Smooth muscle cell of the brain vasculature (primary cell): Measurements from ENCODE around the gene MAPKAP1.

Source experiments
- DNase-seq: peaks from one replicate; pipeline ENCODE4 v3.0.0-alpha.2; 2012; ENCODE audit warnings: low read depth, low spot score

MAPKAP1 gene

DNA sequence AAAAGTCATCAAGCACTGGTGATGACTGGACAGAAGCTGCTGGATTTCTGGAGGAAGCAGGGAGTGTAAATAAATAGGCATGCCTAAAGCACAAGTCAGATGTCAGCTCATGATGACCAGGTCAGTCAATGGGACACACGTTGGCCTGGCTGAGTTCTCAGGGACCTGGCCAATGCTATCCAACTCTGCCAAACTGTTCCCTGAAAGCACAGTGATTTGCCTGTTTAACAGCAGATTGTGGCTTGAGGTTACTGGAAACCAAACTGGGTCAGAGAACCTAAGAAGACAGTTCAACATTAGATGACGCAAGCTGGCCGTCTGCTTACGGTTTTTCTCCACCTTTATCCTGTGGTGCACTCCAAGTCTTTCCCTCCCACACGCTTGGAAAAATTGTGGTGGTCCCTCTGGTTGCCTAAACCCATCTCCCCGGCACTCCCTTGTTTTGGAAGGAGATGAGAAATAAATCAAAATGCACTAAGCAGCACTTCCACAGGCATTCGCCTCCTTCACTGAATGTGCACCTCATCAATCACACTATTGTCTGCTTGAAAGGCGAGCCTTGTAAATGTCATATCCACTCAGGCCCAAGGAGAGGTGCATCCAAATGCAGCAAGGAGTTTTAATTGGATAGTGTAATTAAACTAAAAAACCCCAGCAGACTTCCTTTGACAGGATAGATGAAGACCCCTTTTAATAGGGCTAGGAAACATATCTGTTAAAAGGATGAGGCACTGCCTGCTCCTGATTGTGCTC lies 245.9 kb downstream of the MAPKAP1 start:
- no peak for DNase-seq

DNA sequence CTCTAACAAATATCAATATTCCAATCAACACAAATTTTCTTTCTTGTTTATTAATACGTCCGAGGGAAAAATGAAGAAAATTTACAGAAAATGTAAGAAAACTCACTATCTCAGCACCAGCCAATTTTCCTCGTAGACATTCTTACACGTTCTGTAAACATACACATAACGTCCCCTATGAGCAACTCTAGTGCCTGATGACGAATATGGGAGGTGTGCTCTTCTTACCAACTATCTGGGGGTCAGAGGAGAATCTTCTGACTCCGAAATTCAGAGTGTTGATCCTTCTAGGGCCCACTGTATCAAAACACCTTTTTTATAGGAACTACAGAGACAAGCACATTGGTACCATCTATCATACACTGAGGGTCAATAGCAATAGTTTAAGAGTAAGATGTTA lies 246.7 kb downstream of the MAPKAP1 start:
- DNase-seq: no peak

DNA sequence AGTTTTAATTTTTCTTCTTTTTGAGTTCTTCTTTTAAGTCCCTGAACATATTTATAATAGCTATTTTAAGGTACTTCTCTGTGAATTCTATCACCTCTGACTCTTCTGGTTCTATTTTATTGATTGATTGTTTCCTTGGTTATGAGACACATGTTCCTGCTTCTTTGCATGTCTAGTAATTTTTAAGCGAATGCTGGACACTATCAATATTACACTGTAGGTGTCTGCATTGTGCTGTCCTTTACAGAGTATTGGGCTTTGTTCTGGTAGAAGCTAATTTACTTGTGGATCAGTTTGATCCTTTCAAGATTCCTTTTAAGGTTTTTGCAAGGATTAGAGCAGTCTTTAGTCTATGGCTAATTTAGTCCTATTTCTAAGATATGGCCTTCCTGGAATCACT lies 249.7 kb downstream of the MAPKAP1 start:
- DNase-seq: no peak

DNA sequence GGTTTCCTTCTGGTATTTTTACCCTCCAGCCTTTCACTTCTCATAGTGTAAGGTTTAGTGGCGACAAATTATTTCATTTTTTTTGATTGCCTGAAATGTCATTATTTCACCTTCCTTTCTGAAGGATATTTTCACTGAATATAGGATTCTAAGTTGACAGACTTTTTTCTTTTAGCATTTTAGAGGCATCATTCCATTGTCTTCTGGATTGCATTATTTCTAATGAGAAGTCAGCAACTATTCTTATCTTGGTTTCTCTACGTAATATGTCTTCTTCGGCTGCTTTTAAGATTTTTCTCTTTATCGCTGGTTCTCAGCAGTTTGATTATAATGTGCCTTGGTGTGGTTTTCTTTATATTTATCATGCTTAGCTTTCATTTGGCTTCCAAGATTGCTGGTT lies 251.1 kb downstream of the MAPKAP1 start:
- DNase-seq: no peak

DNA sequence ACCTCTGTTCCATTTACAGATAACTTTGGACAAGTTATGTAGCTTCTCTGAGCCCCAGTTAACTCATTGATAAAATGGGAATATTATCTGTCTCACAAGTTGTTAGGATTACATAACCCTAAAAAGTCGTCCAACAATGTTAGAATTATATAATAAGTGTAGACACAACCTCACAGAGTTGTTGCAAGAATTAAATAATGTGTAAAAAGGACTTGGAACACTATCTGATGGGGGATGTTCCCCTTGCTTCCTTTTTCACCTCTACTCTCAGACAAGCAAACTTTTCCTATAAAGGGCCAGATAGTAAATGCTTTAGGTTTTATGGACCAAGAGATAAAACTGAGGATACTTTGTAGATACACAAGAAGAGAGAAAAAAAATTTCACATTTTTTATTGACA lies 251.9 kb downstream of the MAPKAP1 start:
- no peak for DNase-seq

DNA sequence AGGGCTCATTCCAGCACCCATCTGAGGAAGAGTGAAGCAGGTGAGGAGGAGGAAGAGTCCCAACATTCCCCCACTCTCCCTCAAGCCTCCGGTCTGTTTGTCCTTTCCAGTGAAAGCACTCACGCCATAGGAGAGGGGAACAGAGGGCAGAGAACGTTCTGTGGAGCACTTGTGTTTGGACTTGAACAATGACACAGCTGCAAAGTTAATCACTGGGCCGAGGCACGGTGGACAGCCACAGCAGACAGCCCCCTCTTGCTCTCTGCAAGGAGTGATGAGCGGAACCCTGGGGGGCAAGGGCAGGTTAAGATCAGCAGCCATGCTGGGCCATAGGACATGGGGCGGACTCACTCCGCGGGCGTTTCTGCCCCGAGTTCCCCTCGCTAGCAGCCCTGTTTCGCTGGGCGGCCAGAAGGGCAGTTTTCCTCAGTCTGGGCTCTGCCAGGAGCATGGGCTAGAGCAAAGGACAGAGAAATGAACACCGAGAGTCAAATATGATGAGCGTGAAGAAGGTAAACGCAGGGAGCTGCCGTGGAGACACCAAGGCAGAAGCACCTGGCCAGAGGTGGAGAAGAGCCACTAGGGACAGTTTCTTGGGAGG lies 259.7 kb downstream of the MAPKAP1 start:
- no peak for DNase-seq

DNA sequence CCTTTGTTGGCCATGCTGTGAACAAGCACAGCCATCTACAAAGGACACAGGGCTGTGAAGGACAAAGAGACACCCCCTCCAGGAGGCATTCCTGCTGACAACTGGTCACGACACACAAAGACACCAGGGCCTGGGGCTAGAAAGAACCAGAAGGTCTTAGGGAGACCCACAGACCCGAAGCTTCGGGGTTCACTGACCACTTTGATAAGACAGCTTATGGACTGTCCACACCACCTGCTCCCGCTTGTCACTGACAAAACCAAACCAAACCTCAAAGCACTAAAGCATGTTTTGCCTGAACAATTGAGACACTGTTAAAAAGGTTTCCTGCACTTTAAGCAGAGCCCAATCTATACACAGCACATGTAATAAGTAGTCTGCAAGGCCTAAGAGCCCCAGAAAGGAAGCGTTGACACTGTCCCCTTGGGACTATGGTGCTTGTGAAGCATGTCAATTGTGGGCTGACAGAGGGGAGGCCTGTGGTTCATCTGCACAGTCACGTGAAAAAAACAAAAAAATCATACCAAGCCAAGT lies 260.4 kb downstream of the MAPKAP1 start:
- no peak for DNase-seq

DNA sequence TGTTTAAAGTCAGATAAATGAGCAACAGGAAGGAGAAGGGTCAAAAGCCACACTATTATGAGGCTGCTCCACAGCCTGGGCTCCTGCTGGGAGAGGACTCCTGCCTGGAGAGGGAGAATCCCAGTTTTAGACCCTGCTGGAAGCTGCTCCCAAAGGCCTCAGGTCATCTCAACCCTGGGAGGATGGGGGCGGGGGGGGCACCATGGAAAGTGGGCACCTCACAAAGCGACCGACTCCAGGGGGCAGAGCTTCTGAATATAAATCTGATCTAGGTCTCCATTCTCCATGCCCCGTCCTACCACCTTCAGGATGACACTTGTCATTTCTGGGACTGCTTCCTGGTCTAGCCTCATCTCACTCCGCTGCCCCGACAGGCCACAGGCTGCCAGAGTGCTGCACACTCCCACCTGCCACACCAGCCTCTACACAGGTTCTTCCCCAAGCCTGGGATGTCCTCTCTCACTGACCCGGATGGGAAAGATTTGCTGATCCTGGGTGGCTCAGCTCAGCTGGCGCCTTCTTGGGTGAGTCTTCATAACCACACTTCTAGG lies 262.0 kb downstream of the MAPKAP1 start:
- DNase-seq: no peak

DNA sequence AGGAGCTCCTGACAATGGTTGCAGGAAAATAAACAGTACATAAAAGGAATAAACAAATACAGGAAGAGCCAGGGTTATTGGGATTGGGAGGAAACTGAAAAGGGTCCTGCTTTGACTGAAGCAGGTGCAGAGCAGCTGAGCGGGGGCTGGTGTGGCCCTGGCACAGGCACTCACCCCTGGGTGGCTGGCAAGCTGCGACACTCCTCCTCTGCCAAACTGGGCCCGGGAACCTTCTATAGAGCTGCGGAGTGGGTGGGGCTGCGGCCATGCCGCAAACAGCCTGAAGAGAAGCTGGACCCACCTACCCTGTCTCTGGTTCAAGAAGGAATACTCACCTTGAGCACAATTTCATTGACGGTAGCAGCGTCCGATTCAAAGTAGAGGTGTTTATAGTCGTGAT lies 262.8 kb downstream of the MAPKAP1 start:
- DNase-seq: no peak

DNA sequence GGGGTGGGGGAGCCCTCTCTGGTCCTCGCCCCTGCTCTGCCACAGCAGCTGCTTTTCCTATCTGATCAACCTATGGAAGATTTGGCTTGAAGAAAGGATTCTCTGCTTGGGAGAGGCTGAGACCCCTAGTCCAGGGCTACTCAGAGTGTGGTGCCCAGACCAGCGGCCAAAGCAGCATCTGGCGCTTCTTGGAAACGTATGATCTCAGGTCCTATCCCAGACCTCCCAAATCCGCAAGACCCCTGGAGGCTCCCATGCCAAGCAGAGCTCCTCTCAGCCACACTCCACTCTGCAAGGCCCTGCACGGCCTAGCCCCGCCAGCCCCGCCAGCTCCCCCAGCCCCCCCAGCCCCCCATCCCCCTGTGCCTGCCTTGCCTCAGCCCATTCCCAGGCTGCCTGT lies 263.6 kb downstream of the MAPKAP1 start:
- no peak for DNase-seq

DNA sequence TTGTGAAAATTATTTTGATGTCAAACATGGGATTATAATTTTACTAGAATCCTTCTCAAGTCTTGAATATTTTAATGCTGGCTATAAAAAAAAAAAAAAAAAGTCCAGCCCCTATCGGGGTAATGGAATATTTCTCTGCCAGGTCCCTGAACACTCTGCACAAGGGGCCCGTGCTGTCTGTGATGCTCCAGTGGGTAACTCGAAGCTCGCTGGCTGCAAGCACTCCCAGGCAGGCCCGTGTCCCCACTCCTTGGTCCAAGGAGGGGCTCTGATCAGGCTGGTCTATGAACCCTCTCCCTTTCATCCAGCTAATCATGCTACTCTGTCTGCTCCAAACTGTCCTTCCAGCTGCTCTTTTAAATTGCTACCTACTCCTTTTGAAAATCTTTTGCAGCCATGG lies 264.6 kb downstream of the MAPKAP1 start:
- DNase-seq: no peak

DNA sequence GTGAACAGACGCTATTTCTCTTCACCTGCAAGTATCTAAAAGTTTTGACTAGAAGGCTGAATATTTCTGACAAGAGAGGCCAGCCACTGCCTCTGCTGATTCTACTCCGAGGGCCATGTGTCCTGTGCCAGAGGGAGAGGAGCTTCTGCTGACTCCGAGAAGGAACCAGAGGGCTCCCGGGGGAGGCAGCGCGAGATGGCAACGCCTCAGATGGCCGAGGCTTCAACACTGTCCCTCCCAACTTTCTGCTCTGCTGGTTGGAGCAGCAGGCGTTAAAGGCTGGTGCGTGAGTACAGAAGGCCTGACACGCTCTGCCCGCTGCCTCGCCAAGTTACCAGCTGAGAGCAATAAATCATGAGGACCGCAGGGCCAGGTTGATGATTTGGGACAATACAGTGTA lies 266.6 kb downstream of the MAPKAP1 start:
- no peak for DNase-seq

DNA sequence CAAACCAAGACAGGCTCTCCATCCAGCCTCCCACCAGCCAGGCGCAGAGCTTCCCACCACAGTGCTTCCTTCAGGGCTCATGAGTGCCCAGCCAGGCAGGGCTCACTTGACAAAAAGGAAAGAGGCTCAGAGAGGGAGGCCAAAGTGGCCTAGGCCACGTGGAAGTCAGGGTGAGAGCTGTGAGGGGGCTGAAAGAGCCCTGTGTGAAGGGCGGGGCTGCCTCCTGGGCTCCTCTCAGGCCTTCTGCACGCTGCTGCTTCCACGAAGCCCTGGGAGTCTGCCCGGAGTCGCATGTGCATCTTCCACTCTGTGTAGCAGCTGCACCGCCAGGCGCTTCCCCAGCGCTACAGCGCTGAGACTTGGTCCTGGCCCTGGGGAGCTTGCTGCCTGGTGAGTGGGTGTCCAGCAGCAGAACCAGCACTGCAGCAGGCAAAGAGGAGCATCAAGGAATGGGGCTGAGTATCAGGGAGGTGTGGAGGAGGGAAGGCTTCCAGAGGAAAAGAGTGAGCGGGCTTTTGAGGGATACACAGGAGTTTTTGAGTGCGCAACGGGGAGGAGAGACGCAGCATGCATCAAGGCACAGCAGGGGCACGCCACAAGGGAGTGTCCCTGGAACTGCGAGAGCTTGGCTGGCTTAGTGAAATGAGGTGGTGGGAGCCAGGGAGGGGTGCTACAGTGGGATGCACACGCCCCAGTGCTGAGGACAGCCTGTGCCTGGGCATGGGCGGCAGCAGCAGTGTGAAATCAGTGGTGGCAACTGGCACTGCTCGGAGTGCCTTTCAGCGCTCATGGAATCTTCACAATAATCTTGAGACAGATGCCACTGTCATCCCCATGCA lies 267.4 kb downstream of the MAPKAP1 start:
- no peak for DNase-seq

DNA sequence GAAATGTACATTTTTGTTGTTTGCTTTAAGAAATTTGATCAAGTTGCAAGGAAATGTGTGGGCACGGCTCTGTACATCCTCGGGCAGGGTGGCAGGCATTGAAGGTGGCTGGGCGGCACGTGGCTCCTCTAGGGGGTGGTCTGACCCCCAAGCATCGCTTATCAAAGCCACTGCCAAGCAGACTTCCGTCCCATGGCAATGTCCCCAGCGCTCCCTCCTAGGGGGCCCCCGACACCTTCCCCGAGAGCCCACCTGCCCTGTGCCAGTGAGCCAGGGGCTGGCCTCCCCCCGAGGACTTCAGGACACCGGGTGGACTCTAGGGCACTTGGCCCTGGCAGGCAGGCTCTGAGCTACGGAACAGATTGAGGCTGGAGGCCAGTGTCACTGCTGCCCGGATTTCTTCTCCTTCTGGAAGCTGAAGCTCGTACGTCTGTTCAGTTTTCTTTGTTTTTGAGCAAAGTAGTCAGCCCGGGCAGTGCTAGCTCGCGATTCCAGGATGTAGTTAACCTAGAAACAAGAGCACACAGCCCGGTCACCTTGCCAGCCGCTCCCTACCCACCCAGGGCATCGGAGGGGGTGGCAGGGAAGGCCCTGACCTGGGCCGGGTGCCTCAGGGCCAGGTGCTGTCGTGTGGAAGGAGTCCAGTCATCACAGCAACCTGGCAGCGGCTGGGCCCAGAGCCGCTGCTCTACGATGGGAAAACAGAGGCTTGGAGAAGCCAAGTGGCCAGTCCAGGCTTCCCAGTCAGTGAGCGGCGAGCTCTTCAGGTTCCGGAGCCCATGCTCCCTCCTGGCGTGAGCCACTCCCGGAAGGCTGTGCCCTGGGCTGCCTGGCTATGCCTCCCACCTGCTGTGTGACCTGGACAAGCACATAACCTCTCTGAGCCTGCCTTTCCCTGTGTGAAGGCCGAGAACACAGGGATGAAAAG lies 268.2 kb downstream of the MAPKAP1 start:
- no peak for DNase-seq

DNA sequence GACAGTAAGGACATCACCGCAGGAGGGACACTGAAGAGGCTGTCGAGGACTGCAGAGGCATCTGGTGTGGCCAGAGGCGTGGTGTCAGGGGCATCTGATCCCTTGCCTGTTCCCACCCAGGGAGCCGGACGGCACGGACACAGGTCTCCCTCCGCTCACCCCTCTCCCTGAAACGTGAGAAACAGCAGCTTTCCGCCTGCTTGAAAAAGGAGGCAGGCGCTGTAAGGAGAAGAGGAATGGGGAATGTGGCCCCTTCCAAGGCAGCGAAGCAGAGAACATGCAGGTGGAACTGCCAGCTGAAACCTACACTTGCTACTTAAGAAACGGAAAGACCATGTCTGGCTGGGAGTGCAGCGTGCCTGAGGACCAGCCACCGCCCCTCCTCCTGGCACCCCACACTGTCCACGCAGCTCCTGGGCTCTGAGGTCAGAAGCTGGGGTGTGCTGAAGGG lies 269.2 kb downstream of the MAPKAP1 start:
- no peak for DNase-seq

DNA sequence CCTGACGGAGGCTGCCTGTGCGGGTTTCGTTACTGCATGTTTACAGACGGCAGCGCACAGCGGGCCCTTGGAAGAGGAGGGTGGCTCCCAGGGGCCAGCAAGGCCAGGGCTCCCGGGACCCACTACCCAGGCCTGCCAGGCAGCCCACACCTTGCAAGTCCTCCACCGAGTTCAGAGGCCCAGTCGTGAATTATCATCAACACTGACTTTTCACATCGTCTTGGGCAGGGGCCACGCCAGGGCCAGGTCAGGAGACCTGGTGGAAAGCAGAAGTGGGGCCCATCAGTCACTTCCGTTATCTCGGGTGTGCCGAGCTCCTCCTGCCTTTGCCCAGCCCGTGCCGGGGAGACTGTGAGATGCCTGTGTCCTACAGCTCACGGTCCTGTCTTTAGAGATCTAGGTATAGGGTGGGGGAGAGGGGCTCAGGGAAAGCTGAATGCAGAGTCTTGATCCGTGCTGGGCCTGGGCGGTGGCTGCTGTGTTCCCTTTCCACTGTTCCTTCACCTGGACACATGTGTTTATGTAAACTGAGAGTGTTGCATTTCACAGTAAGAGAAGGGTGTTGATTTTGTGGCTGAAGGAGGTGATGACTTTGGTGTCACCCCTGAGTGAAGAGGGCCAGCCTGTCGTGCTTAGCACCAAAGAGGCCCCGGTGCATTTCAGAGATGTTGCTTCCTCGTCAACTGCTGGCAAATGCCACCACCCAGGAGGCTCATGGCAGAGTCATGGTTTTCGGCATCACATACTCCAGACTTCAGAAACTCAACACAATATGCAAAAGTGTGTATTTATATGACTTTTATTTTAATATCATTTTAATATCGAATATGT lies 270.2 kb downstream of the MAPKAP1 start:
- no peak for DNase-seq

DNA sequence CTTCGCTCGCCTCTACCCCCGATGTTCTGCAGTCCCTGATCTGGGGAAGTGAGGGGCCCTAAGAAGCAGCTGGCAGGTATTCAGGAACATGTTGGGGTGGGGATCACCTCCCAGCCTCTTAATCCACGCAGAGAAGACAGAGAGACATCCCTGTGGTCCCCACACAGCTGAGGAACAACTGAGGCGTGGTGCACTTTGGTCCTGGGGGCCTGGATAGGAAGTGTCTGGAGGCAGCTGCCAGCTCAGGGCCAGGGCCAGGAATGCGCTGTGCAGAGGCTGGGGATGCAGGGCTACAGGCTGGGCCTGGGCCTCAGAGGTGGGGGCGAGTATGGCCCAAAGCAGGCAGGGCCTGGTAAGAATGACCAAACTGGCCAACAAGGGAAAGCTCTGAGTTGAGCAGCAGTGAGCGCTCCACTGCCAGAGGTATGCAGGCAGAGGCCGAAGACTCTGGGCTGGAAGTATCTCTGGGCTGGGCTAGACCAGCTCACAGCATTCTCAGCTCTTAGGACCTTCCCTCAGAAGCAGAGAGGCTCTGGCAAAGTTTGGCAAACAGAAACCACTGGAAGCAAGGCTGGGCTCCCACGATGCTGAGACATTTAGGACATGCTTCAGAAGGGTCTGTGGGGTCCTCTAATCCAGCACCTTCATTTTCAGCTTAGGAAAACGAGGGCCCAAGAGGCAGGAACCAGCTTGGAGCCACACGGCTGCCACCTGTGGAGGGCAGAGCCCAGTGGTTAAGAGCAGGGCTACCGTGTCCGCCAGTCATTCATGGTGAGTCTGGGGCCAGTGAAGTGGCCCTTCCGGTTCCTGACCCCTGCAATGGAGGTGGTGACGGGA lies 271.0 kb downstream of the MAPKAP1 start:
- no peak for DNase-seq

DNA sequence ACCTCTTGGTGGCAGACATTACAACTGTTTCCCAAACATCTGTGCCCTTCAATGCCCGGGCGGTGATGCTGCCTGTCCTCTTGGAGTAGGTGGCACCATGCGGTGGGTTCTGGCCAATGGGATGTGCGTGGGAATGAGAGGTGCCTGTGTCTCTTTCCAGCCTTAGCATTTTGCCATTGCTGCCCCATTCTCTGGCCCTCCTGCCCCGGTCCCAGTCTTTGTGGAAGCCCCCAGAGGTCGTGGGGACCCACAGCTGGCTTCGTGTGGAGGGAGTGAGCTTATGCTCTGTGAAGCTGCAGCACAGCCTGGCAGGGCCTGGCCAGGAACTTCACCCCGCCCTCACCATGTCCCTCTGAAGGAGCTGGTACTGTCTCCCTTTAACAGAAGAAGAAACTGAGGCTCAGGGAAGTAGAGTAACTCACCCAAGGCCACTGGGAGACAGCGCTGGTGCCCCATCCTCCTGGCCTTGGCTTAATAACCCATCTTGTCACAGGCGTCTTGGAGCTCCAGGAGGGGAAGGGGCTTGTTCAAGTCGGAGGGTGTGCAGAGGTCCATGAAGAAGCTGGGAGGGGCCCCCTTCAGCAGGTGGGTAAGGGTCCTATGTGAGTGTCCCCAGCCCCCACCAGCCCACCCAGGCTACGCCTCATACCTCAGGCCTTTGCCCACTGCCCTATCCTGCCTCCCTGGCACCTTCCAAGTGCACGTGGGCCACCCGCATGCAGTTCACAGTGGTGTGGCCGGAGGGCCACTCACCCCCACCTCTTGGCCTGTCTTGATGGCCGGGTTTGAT lies 271.8 kb downstream of the MAPKAP1 start:
- no peak for DNase-seq
